ENCODE results near the gene PPIL4. TPM values are rescaled to one million over a fixed set of nuclear protein-coding genes. Genes with fewer than 3 reads are reported as not detected.
A peak's percentile ranks its signal among the peaks of the same experiment; 100 is the strongest.

Gene PPIL4, protein sequence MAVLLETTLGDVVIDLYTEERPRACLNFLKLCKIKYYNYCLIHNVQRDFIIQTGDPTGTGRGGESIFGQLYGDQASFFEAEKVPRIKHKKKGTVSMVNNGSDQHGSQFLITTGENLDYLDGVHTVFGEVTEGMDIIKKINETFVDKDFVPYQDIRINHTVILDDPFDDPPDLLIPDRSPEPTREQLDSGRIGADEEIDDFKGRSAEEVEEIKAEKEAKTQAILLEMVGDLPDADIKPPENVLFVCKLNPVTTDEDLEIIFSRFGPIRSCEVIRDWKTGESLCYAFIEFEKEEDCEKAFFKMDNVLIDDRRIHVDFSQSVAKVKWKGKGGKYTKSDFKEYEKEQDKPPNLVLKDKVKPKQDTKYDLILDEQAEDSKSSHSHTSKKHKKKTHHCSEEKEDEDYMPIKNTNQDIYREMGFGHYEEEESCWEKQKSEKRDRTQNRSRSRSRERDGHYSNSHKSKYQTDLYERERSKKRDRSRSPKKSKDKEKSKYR
- total RNA-seq (2014; rRNA removed; shearing (Covaris generic); ENCODE audit: low replicate concordance) = 27.0 and 42.0 TPM in 2 replicates

DNA sequence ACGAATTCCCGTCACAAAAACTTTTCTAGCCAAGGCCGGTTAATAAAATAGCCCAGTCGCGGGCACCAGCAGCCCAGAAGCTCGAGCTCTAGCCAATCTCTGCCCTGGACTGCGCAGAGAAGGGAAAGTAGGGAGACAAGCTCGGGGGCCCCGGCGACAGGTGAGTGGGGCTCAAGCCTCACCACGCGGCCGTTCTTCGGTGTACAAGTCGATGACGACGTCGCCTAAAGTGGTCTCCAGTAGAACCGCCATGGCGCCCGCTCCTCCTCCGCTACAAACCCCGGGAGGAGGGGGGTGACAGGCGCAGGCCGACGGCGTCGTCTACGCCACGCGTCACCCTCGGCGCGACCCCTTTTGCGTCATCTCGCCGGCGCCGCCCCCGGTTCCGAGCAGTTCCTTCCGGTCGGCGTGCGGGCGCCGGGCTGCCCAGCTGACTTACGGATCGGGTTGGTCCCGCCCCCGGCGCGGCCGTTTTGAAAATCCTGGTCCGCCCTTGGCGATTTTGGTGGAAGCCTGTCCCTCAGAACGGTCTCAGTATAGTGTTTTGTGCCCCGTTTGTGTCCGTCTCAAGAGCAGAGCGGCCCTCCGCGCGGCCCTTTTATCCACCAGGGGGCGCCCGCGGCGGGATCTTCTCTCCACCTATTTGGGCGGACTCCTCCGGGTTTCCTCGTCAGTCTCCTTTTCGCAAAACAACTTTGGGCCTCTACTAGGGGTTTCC is at the start of gene PPIL4:
Gene PPIL4, minus strand, starts transcription at position 290 of the 718 bp plus-strand sequence. Its CDS starts 38 bp downstream, at position 252.
- H3K4me3 ChIP-seq = peak within 1 kb of the TSS; percentile 86
- peak; percentile 97 for DNase-seq
- H3K9me3 ChIP-seq = no peaks in the 10 kb centered on the region
- peaks cover 7% of the 10 kb centered on the region; the same call in 1 of the 2 replicates for H3K36me3 ChIP-seq
- H3K27me3 ChIP-seq = no peaks in the 10 kb centered on the region

DNA sequence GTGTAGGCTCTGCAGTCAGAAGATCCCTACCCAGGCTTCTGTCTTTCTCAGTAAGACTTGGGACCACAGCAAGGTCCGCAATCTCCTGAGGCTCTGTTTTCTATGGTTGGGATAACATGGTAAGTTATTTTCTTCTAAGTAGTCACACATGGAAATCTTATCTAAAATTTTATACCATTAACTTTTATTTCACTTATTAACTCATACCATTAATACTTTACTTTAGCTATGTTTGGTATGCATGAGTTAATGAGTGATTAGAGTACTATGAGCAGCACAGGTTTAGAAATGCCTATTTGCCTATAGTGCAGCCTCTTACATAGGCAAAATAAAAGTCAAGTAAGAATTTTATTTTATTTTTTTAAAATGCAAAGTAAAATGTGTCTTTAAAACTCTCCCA is 47.6 kb upstream of the PPIL4 start:
- no peak overlapping the region for H3K4me3 ChIP-seq
- H3K9me3 ChIP-seq = no peaks in the 10 kb centered on the region
- H3K36me3 ChIP-seq = peaks cover 43% of the 10 kb centered on the region
- no peak for DNase-seq
- no peaks in the 10 kb centered on the region for H3K27me3 ChIP-seq

DNA sequence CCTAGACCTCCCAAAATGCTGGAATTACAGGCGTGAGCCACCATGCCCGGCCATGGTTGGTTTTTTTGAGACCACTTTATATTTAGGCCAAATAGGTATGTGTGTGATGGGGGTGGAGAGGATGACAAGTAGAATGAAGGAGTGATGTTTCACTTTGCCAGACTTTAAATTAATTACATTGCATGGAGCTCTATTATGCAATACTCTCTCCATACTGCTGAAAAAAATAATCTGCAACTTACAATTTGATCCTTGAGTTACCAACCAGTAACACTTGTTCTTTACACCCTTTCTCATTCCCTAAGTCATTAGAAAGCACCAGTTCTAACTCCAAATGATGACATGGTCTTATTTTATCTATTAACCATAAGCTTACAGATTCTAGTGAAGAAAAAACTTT is 47.1 kb upstream of the PPIL4 start:
- Histone ChIP-seq H3K4me3 (no peak overlapping the region), H3K9me3 (no peaks in the 10 kb centered on the region), H3K36me3 (peaks cover 43% of the 10 kb centered on the region), H3K27me3 (no peaks in the 10 kb centered on the region)
- no peak for DNase-seq

DNA sequence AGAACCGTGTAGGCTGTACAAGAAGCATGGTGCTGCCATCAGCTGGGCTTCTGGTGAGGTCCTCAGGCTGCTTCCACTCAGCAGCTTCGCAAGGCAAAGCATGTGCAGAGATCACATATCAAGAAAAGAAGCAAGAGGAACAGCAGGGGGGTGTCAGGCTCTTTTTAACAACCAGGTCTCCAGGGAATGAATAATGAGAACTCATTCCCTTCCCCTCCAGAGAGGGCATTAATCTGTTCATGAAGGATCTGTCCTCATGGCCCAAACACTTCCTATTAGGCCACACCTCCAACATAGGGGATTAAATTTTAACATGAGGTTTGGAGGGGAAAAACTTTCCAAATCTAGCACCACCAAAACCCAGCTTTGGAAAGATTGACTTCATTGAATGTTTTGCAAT is 40.3 kb upstream of the PPIL4 start:
- no peaks in the 10 kb centered on the region for H3K27me3 ChIP-seq
- no peak for DNase-seq
- no peak overlapping the region for H3K4me3 ChIP-seq
- no peaks in the 10 kb centered on the region for H3K9me3 ChIP-seq
- peaks cover 31% of the 10 kb centered on the region for H3K36me3 ChIP-seq

DNA sequence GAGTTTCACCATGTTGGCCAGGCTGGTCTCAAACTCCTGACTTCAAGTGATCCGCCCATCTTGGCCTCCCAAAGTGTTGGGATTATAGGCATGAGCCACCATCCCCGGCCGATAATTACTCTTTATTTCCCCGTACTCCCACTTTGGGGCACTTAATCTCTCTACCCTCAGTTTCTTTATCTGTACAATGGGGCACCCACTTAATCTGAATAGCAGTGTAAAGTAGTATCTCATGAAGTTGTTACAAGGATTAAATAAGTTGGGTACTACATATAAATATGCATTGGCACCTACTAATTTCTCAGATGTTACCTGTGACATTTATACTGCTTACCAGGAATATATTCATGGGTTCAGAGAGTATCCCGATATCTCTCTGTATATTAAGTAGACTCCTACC is 35.5 kb upstream of the PPIL4 start:
- peaks cover 15% of the 10 kb centered on the region for H3K36me3 ChIP-seq
- no peaks in the 10 kb centered on the region for H3K9me3 ChIP-seq
- no peak overlapping the region for H3K4me3 ChIP-seq
- DNase-seq = no peak
- no peaks in the 10 kb centered on the region for H3K27me3 ChIP-seq

DNA sequence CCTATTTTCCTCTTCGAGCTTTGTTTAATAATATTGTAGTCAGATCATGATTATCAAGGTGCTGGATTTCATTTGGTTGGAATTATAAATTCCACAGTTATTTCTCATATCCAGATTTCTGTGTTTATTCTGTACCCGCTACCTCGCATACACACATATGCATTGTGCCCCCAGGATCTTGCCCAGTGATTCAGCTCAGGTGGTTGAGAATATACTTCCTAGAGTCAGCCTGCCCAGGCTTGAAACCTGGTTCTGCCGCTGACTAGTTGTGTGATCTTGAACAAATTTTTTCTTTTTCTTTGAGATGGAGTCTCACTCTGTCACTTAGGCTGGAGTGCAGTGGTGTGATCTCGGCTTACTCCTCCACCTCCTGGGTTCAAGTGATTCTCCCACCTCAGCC is 35.0 kb upstream of the PPIL4 start:
- no peak for DNase-seq
- Histone ChIP-seq H3K27me3 (no peaks in the 10 kb centered on the region), H3K9me3 (no peaks in the 10 kb centered on the region), H3K36me3 (peaks cover 15% of the 10 kb centered on the region), H3K4me3 (no peak overlapping the region)

DNA sequence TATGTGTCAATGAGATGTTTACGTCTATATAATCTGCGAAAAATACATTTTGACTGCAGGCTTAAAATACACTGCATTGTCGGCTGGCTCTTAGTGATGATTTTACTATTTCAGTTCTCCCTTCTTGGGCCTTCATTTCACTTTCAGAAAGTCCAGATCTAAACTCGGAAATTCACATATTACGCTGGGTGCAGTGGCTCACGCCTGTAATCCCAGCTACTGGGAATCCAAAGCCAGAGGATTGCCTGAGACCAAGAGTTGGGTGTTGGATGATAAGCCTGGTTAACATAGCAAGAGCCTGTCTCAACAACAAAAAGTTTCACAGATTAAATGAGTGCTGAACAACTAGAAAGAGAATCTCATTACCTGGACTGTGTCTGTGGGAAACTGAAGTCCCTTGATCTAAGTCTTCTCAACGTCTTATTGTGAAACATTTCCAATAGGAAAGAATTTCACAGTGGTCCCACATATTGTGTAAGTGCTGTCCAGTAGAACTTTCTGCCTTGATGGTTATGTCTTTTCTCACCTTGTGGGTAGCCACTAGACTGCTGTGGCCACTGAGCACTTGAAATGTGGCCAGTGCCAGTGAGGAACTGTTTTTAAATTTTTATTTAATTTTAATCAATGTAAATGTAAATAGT is 22.2 kb upstream of the PPIL4 start:
- Histone ChIP-seq H3K36me3 (no peaks in the 10 kb centered on the region), H3K27me3 (no peaks in the 10 kb centered on the region), H3K9me3 (no peaks in the 10 kb centered on the region), H3K4me3 (no peak overlapping the region)
- DNase-seq = no peak

DNA sequence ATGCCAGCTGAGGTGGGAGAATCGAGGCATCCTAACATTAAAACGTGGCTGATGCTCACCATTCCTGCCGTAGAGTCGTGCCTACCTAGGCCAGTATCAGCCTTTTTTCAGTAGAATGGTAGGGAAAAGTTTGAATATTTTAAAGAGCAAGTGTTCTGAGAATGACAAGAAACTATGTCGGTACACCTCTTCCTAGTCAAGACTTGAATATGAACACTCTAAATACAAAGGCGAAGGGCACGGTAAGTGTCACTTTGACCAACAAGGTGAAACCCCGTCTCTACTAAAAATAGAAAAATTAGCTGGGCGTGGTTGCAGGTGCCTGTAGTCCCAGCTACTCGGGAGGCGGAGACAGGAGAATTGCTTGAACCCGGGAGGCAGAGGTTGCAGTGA is 21.3 kb upstream of the PPIL4 start:
- Histone ChIP-seq H3K9me3 (no peaks in the 10 kb centered on the region), H3K27me3 (no peaks in the 10 kb centered on the region), H3K36me3 (no peaks in the 10 kb centered on the region), H3K4me3 (peak overlapping the region; percentile 92)
- DNase-seq = no peak

DNA sequence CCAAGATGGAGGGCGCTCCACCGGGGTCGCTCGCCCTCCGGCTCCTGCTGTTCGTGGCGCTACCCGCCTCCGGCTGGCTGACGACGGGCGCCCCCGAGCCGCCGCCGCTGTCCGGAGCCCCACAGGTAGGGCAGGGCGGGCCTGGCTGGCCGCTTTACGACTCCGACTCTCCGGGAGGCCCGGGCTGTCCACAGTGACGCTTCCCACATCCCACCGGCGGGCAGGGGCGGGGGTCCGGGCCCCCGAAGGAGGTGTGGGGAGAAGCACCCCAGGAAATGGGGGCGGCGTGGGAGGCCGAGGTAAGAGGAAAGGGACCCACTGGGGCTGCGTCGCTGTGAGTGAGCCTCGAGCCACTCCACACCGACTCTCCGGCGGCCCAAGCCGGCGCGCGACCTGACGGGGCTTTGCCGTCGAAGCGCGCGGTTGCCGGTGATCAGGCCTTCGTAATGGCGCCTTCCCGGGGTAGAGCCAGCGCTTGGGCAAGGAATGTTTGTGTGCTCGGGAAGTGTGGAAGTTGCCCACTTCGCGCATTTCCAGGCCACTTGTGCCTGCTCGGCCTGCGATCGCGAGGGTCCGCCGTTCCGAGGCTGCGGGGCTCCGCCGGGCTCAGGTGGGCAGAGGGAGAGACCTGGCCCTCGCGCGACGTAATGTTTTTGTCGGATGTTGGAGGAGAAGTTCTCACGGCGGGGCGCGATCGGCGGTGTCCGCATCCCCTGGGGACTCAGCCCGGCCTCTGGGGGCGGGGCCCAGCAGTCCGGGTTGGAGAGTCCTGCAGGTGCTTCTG is 20.8 kb upstream of the PPIL4 start:
- no peaks in the 10 kb centered on the region for H3K9me3 ChIP-seq
- DNase-seq = peak; percentile 50
- H3K4me3 ChIP-seq = peak overlapping the region; percentile 92
- no peaks in the 10 kb centered on the region for H3K27me3 ChIP-seq
- H3K36me3 ChIP-seq = no peaks in the 10 kb centered on the region

DNA sequence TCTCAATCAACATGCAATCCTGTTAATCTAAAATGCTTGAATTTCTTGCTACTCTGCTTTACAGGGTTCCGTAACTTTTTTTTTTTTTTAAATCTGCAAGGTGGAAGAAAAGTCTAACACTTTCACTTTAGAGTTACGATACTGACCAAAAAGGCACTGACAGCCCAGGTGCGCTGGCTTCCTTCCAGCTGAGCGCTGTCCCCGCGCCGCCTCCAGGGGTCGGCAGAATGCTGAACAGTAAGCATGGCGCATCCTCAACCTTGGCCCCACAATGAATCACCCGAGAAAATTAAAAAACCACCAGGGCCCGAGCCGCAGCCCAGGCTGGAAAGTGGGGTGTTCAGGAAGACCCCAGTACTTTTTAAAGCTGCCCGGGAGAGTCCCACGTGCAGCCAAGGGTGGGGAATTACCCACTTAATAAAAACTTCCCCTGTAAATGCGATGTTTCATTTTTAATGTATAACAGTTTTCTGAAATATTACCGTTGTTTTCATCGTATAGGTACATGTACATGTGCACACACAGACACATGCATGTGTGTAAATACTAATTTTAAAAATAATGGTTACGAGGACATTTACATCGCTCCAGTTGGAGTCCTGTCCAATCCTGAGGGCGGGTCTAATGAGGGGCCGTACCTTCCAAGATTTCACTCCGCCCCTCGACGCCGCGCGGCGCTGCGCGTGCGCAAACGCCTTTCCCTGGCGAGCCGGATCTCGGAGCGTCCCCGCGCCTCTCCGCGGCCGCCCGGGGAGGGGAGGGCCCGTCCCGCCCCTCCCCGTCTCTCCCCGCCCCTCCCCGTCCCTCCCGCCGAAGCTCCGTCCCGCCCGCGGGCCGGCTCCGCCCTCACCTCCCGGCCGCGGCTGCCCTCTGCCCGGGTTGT is 19.9 kb upstream of the PPIL4 start, which contains the start of gene GINM1:
Gene GINM1, plus strand, starts transcription at position 849 of the 883 bp plus-strand sequence. CDS start 40 bp downstream, outside the sequence.
- Histone ChIP-seq H3K9me3 (no peaks in the 10 kb centered on the region), H3K36me3 (no peaks in the 10 kb centered on the region), H3K4me3 (peak within 1 kb of the TSS; percentile 92), H3K27me3 (no peaks in the 10 kb centered on the region)
- DNase-seq = peak; percentile 84

DNA sequence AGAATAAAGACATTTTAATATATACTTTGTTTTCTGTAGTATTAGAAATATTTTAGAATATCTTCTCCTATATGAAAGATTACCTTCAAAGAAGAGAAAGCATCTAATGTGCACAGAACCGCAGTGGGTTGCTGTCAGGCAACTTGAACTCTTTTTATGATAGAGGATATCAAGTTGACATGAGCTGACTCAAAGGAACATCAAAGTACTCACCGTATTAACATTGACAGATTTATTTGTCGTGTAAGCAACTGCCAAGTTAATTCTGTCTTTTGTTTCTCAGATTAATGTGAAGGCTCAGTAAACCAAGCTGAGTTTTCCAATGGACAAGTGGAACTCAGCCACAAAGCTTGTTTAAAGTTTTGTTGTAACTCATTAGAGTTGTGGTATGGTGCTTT is 18.1 kb upstream of the PPIL4 start:
- no peaks in the 10 kb centered on the region for H3K9me3 ChIP-seq
- no peak for DNase-seq
- H3K27me3 ChIP-seq = no peaks in the 10 kb centered on the region
- H3K4me3 ChIP-seq = no peak overlapping the region
- no peaks in the 10 kb centered on the region for H3K36me3 ChIP-seq

DNA sequence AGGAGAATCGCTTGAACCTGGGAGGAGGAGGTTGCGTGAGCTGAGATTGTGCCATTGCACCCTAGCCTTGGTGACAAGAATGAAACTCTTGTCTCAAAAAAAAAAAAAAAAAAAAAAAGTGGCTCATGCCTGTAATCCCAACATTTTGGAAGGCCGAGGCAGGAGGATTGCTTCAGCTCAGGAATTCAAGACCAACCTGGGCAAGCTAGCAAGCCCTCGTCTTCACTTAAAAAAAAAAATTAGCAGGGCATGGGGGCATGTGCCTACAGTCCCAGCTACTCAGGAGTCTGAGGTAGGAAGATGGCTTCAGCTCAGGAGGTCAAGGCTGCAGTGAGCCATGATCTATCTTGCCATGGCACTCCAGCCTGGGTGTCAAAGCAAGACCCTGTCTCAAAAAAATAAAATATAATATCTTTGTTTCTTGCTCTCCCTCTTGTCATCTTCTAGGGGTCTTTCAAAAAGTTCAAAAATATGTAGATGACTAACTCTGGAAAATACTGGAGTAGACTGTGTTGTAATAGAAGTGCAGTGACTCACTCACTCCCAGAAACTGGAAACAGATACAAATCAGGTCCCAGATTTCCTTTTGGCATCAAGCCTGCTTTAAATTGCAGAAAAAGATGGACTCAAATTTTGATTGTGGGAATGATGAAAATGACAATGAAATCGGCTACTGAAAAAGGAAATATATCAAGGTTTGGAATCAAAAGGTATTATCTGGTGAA is 17.5 kb upstream of the PPIL4 start:
- H3K9me3 ChIP-seq = no peaks in the 10 kb centered on the region
- H3K27me3 ChIP-seq = no peaks in the 10 kb centered on the region
- DNase-seq = no peak
- no peaks in the 10 kb centered on the region for H3K36me3 ChIP-seq
- no peak overlapping the region for H3K4me3 ChIP-seq

DNA sequence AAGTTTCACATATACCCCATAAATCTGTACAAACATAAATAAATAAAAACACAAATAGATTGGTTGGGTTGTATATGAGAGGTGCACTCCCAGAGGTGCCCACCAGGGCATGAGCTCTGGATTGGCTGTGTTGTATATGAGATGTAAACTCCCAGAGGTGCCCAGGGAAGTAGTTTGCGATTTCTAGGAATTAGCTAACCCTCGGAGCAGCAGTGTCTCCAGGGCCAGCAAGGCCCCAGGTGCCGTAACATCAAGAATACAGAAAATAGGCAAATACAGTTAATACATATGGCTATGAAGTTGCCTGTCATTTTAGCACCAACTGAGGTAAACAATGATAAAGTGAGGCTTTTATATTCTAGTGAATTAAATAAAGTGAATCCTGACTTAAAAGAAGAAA is 14.9 kb upstream of the PPIL4 start:
- no peaks in the 10 kb centered on the region for H3K27me3 ChIP-seq
- H3K4me3 ChIP-seq = no peak overlapping the region
- no peaks in the 10 kb centered on the region for H3K9me3 ChIP-seq
- H3K36me3 ChIP-seq = no peaks in the 10 kb centered on the region
- DNase-seq = peak; percentile 26

DNA sequence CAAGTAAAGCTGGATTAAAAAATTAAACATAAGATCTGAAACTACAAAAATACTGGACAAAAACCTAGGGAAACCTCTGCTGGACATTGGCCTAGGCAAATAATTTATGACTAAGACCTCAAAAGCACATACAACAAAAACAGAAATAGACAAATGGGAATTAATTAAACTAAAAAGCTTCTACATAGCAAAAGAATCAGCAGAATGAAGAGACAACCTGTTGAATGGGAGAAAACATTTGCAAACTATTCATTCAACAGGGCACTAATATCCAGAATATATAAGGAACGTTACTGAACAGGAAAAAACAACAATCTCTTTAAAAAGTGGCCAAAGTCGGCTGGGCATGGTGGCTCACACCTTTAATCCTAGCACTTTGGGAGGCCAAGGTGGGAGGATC is 13.5 kb upstream of the PPIL4 start:
- no peaks in the 10 kb centered on the region for H3K9me3 ChIP-seq
- H3K36me3 ChIP-seq = no peaks in the 10 kb centered on the region
- peaks cover 6% of the 10 kb centered on the region for H3K27me3 ChIP-seq
- no peak overlapping the region for H3K4me3 ChIP-seq
- no peak for DNase-seq

DNA sequence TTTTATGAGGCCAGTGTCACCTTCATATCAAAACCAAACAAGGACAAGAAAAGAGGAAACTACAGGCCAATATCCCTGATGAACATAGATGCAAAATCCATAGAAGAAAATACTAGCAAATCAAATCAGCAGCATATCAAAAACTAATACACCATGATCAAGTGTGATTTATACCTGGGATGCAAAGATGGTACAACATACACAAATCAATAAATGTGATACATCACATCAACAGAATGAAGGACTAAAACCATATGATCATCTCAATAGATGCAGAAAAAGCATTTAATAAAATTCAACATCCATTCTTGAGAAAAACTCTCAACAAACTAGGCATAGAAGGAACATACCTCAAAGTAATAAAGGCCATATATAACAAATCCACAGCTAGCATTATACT is 12.2 kb upstream of the PPIL4 start:
- no peak overlapping the region for H3K4me3 ChIP-seq
- DNase-seq = no peak
- H3K9me3 ChIP-seq = no peaks in the 10 kb centered on the region
- H3K27me3 ChIP-seq = peaks cover 6% of the 10 kb centered on the region
- no peaks in the 10 kb centered on the region for H3K36me3 ChIP-seq

Measured in MG63 (cell line).